ENCODE measurements around the gene DNAAF9.

DNA sequence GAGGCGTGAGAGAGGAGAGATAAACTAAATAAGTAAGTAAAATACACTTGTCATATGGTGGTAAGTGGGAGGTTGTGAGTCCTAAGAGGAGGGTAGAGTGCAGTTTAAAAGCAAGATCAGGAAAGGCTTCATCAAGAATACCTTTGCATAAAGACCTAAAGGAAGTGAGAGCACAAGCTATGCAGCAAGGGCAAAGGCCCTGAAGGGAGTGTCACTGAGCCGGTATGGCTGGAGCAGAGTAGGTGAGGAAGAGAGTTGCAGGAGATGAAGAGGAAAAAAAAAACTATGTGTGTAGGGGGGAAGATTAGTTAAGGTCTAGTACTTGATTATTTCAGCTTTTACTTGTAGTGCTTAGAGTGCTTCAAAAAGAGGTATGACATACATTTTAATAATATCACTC is 11.0 kb downstream of the DNAAF9 start:
- TF ChIP-seq CTCF (IDR thresholded peaks at IDR 0.05): no peak
- TF ChIP-seq POLR2A (IDR thresholded peaks at IDR 0.05): no peak

Data from lower leg skin (tissue), 3 donors.